Liver (tissue), 9 donors: ENCODE data around the gene KCNQ1. TPM values are rescaled to one million over a fixed set of nuclear protein-coding genes. Genes with fewer than 3 reads are reported as not detected.

ENCODE experiments used
- DNase-seq: peaks from one replicate; pipeline ENCODE4 v3.0.0-alpha.2; 2017; ENCODE audit warnings: low spot score
- H3K27ac ChIP-seq, 2 donors: one replicate each; pipeline ENCODE4 v1.7.0; 2013; ENCODE audit warnings: inconsistent platforms in 2 of 2, low read length in 2 of 2, control low read depth in 1 of 2, low read depth in 1 of 2, mild to moderate bottlenecking in 1 of 2
- H3K27me3 ChIP-seq, 4 donors: one replicate each; pipeline versions ENCODE4 v1.6.1 to v1.7.0; 2013; ENCODE audit warnings: low read length in 3 of 4, inconsistent platforms in 1 of 4, mild to moderate bottlenecking in 1 of 4, moderate library complexity in 1 of 4; ENCODE audit not compliant: control insufficient read depth in 4 of 4, insufficient read depth in 4 of 4
- H3K36me3 ChIP-seq, 4 donors: one replicate each; pipeline versions ENCODE4 v1.6.1 to v1.7.0; 2013; ENCODE audit warnings: low read length in 3 of 4, mild to moderate bottlenecking in 3 of 4, low read depth in 1 of 4, moderate library complexity in 1 of 4; ENCODE audit not compliant: control insufficient read depth in 4 of 4, insufficient read depth in 3 of 4
- H3K4me1 ChIP-seq, 4 donors: one replicate each; pipeline versions ENCODE4 v1.6.1 to v1.7.0; 2013; ENCODE audit warnings: low read length in 3 of 4, mild to moderate bottlenecking in 3 of 4, moderate library complexity in 1 of 4; ENCODE audit not compliant: control insufficient read depth in 4 of 4, insufficient read depth in 4 of 4
- H3K4me3 ChIP-seq, 3 donors: one replicate each; pipeline versions ENCODE4 v1.6.1 to v1.7.0; 2013; ENCODE audit warnings: low read length in 3 of 3, control low read depth in 1 of 3, low read depth in 1 of 3, mild to moderate bottlenecking in 1 of 3
- H3K9ac ChIP-seq, 2 donors: one replicate each; pipeline ENCODE4 v1.7.0; 2013; ENCODE audit warnings: low read length in 2 of 2, mild to moderate bottlenecking in 2 of 2, moderate library complexity in 2 of 2, control low read depth in 1 of 2, low read depth in 1 of 2
- H3K9me3 ChIP-seq, 4 donors: one replicate each; pipeline versions ENCODE4 v1.6.1 to v1.7.0; 2013; ENCODE audit warnings: low read length in 3 of 4; ENCODE audit not compliant: control insufficient read depth in 4 of 4
- EGR1 ChIP-seq, 2 donors: IDR thresholded peaks; 2 replicates each; pipeline ENCODE4 v1.6.1; 2016 to 2018; ENCODE audit warnings: antibody characterized with exemption in 2 of 2, low read depth in 2 of 2
- FOXA1 ChIP-seq: IDR thresholded peaks from 2 replicates; pipeline ENCODE4 v1.6.1; 2016; ENCODE audit warnings: antibody characterized with exemption
- FOXA2 ChIP-seq: IDR thresholded peaks from 2 replicates; pipeline ENCODE4 v1.6.1; 2016; ENCODE audit warnings: antibody characterized with exemption
- GABPA ChIP-seq, 2 donors: IDR thresholded peaks in 1 of 2; conservative IDR thresholded peaks in 1 of 2; 2 replicates each; pipeline ENCODE4 v1.6.1; 2016; ENCODE audit warnings: antibody characterized with exemption in 2 of 2, mild to moderate bottlenecking in 1 of 2, moderate library complexity in 1 of 2
- HNF4A ChIP-seq, 2 donors: conservative IDR thresholded peaks; 2 replicates each; pipeline ENCODE4 v1.6.1; 2016; ENCODE audit warnings: antibody characterized with exemption in 2 of 2, mild to moderate bottlenecking in 2 of 2
- HNF4G ChIP-seq: IDR thresholded peaks from 2 replicates; pipeline ENCODE4 v1.6.1; 2016; ENCODE audit warnings: antibody characterized with exemption
- JUND ChIP-seq, 2 donors: IDR thresholded peaks; 2 replicates each; pipeline ENCODE4 v1.6.1; 2016; ENCODE audit warnings: antibody characterized with exemption in 2 of 2
- NR2F2 ChIP-seq: IDR thresholded peaks from 2 replicates; pipeline ENCODE4 v1.6.1; 2016; ENCODE audit warnings: antibody characterized with exemption
- RAD21 ChIP-seq, 2 donors: IDR thresholded peaks; 2 replicates each; pipeline ENCODE4 v1.6.1; 2016; ENCODE audit warnings: antibody characterized with exemption in 2 of 2, mild to moderate bottlenecking in 2 of 2
- RXRA ChIP-seq, 2 donors: IDR thresholded peaks; 2 replicates each; pipeline ENCODE4 v1.6.1; 2017 to 2018; ENCODE audit warnings: antibody characterized with exemption in 2 of 2, mild to moderate bottlenecking in 1 of 2
- SP1 ChIP-seq: IDR thresholded peaks from 2 replicates; pipeline ENCODE4 v1.6.1; 2018; ENCODE audit warnings: antibody characterized with exemption, mild to moderate bottlenecking
- TAF1 ChIP-seq: conservative IDR thresholded peaks from 2 replicates; pipeline ENCODE4 v1.6.1; 2016; ENCODE audit warnings: antibody characterized with exemption, mild to moderate bottlenecking
- YY1 ChIP-seq: IDR thresholded peaks from 2 replicates; pipeline ENCODE4 v1.6.1; 2016; ENCODE audit warnings: antibody characterized with exemption, mild to moderate bottlenecking
- WGBS: extraction: QIAGEN DNeasy Blood & Tissue Kit; methylation state at CpG from one replicate; pipeline ENCODE4 v1.1.7; 2013; 5-methylcytosine and 5-hydroxymethylcytosine counted together
- polyA plus RNA-seq, 2 donors: library from polyadenylated mRNA; stranded (reverse) in 1 of 2; unstranded in 1 of 2; fragments of 200-250 nt in 1 of 2; fragments of >200 nt in 1 of 2; fragmentation: Nextera tagmentation in 1 of 2; extraction: Ambion mirVana in 1 of 2; gene quantifications; one replicate each; pipeline versions ENCODE4 v1.2.1 to v1.2.3, GENCODE V29; 2013 to 2015
- total RNA-seq, 2 donors: library from RNA; depleted of rRNA; stranded (reverse); fragments of >200 nt; gene quantifications; one replicate each; pipeline ENCODE4 v1.2.3, GENCODE V29; 2014
- TF ChIP-seq, protein P1 (sequence below): IDR thresholded peaks from 2 replicates; pipeline ENCODE4 v1.6.1; 2016; ENCODE audit warnings: antibody characterized with exemption
- TF ChIP-seq, protein P2 (sequence below): IDR thresholded peaks from 2 replicates; pipeline ENCODE4 v1.6.1; 2016; ENCODE audit warnings: antibody characterized with exemption, mild to moderate bottlenecking
- TF ChIP-seq, protein P3 (sequence below): IDR thresholded peaks from 2 replicates; pipeline ENCODE4 v1.6.1; 2016; ENCODE audit warnings: antibody characterized with exemption
- TF ChIP-seq, protein P4 (sequence below): fragments of 150-350 bp; IDR thresholded peaks from 2 replicates; pipeline ENCODE4 v1.5.1; 2017; ENCODE audit warnings: improper control_type of control experiment, low read depth, low read length; ENCODE audit not compliant: missing input control
- TF ChIP-seq, protein P5 (sequence below): IDR thresholded peaks from 2 replicates; pipeline ENCODE4 v1.6.1; 2016; ENCODE audit warnings: antibody characterized with exemption
- donor health status: healthy.
- donor health status: healthy.
- donor health status: healthy.
- donor health status: healthy.
- donor health status: healthy.

KCNQ1 gene
- total and polyA plus RNA-seq, 4 donors = 0.31 to 2.2 (median 1.5) TPM

DNA sequence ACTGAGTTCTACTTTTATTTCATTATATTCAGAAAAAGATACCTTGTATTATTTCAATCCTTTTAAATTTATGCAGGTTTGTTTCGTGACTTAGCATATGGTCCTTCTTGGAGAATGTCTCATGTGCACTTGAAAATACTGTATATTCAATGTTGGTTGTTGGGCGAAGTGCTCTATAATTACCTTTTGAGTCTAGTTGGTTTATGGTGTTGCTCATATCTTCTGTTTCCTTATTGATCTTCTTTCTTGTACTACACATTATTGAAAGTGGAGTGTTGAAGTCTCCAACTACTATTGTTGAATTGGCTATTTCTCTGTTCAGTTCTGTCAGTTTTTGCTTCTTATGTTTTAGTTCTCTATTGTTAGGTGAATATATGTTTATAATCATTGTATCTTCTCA, 164.5 kb downstream of the KCNQ1 start (continued):
- TF ChIP-seq, protein P1, sequence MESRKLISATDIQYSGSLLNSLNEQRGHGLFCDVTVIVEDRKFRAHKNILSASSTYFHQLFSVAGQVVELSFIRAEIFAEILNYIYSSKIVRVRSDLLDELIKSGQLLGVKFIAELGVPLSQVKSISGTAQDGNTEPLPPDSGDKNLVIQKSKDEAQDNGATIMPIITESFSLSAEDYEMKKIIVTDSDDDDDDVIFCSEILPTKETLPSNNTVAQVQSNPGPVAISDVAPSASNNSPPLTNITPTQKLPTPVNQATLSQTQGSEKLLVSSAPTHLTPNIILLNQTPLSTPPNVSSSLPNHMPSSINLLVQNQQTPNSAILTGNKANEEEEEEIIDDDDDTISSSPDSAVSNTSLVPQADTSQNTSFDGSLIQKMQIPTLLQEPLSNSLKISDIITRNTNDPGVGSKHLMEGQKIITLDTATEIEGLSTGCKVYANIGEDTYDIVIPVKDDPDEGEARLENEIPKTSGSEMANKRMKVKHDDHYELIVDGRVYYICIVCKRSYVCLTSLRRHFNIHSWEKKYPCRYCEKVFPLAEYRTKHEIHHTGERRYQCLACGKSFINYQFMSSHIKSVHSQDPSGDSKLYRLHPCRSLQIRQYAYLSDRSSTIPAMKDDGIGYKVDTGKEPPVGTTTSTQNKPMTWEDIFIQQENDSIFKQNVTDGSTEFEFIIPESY = no peak

DNA sequence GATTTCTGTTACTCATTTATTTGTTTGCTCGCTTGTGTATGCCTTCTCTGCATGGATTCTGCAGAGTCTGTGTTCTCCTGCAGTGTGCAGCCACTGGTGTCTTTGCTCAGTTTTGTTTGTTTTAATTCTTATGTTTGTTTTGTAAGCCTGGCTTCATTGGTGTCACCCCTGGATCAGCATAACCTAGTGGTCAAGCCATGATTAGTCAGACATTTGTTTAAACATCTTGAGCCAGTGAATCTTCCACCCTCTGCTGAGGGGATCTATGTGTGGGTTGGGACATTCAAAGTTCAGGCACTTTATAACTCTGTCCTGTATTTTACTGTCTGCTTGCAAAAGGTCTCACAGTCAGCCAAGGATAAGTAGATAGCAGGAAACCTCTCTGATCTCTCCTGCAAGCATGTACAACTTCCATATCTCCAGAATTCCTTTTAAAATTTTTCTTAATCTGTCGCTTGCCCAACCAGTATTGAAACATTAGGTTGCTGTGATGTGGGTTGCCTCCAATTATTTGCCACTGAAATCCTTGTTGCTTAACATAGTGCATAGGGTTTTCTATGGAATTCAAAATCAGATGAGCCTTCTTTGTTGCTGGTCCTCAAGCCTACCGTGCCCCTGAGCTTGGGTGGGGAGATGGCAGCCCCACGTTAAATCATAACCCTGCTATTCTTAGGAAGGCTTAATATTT, 168.2 kb downstream of the KCNQ1 start:
- 68% methylated on average over 4 of the region's 4 CpGs for WGBS
- no peak for DNase-seq
- no peak overlapping the region for H3K27ac ChIP-seq
- peaks cover 0 to 1% (median 0%) of the 10 kb centered on the region in 4 donors for H3K9me3 ChIP-seq
- H3K4me1 ChIP-seq = no peaks in the 10 kb centered on the region
- no peak overlapping the region for H3K4me3 ChIP-seq
- H3K27me3 ChIP-seq = no peaks in the 10 kb centered on the region
- TF ChIP-seq EGR1 (IDR thresholded peaks at IDR 0.05; ENCODE audit: low read depth in 2 of 2) = no peak
- peak in 1 of 2 donors; percentile 14 for TF ChIP-seq HNF4A (conservative IDR thresholded peaks at IDR 0.05)
- no peaks in the 10 kb centered on the region for H3K36me3 ChIP-seq
- no peak overlapping the region for H3K9ac ChIP-seq

DNA sequence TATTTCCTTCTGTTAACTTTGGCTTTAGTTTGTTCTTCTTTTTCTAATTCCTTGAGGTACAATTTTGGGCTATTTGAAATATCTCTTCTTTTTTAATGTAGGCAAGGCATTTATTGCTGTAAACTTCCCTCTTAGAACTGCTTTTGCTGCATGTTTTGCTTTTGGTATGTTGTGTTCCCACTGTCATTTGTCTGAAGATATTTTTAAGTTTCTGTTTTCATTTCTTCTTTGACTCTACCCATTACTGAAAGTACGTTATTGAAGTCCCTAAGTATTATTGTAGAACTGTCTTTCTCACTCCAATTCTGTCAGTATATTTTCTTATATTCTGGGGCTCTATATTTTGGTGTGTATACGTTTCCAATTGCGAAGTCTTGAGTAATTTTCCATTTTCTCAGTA, 177.1 kb downstream of the KCNQ1 start:
- DNase-seq = no peak
- WGBS = 26% methylated on average over 3 of the region's 3 CpGs
- Histone ChIP-seq H3K9ac (no peak overlapping the region), H3K27ac (no peak overlapping the region), H3K36me3 (no peaks in the 10 kb centered on the region), H3K9me3 (peaks cover 0 to 2% (median 0%) of the 10 kb centered on the region in 4 donors), H3K4me3 (no peak overlapping the region), H3K4me1 (no peaks in the 10 kb centered on the region), H3K27me3 (no peaks in the 10 kb centered on the region)
- TF ChIP-seq, protein P2, sequence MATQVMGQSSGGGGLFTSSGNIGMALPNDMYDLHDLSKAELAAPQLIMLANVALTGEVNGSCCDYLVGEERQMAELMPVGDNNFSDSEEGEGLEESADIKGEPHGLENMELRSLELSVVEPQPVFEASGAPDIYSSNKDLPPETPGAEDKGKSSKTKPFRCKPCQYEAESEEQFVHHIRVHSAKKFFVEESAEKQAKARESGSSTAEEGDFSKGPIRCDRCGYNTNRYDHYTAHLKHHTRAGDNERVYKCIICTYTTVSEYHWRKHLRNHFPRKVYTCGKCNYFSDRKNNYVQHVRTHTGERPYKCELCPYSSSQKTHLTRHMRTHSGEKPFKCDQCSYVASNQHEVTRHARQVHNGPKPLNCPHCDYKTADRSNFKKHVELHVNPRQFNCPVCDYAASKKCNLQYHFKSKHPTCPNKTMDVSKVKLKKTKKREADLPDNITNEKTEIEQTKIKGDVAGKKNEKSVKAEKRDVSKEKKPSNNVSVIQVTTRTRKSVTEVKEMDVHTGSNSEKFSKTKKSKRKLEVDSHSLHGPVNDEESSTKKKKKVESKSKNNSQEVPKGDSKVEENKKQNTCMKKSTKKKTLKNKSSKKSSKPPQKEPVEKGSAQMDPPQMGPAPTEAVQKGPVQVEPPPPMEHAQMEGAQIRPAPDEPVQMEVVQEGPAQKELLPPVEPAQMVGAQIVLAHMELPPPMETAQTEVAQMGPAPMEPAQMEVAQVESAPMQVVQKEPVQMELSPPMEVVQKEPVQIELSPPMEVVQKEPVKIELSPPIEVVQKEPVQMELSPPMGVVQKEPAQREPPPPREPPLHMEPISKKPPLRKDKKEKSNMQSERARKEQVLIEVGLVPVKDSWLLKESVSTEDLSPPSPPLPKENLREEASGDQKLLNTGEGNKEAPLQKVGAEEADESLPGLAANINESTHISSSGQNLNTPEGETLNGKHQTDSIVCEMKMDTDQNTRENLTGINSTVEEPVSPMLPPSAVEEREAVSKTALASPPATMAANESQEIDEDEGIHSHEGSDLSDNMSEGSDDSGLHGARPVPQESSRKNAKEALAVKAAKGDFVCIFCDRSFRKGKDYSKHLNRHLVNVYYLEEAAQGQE = no peak
- no peak for TF ChIP-seq GABPA (IDR thresholded peaks at IDR 0.05 in 1 of 2, conservative IDR thresholded peaks at IDR 0.05 in 1 of 2)
- TF ChIP-seq, protein P3, sequence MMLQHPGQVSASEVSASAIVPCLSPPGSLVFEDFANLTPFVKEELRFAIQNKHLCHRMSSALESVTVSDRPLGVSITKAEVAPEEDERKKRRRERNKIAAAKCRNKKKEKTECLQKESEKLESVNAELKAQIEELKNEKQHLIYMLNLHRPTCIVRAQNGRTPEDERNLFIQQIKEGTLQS = no peak
- TF ChIP-seq RAD21 (IDR thresholded peaks at IDR 0.05) = no peak
- TF ChIP-seq HNF4G = no peak
- no peak for TF ChIP-seq NR2F2
- TF ChIP-seq TAF1 = no peak
- TF ChIP-seq, protein P1 = no peak
- TF ChIP-seq EGR1 (IDR thresholded peaks at IDR 0.05; ENCODE audit: low read depth in 2 of 2) = no peak
- TF ChIP-seq JUND (IDR thresholded peaks at IDR 0.05) = no peak
- TF ChIP-seq FOXA2 = no peak
- no peak for TF ChIP-seq RXRA (IDR thresholded peaks at IDR 0.05)
- TF ChIP-seq, protein P4, sequence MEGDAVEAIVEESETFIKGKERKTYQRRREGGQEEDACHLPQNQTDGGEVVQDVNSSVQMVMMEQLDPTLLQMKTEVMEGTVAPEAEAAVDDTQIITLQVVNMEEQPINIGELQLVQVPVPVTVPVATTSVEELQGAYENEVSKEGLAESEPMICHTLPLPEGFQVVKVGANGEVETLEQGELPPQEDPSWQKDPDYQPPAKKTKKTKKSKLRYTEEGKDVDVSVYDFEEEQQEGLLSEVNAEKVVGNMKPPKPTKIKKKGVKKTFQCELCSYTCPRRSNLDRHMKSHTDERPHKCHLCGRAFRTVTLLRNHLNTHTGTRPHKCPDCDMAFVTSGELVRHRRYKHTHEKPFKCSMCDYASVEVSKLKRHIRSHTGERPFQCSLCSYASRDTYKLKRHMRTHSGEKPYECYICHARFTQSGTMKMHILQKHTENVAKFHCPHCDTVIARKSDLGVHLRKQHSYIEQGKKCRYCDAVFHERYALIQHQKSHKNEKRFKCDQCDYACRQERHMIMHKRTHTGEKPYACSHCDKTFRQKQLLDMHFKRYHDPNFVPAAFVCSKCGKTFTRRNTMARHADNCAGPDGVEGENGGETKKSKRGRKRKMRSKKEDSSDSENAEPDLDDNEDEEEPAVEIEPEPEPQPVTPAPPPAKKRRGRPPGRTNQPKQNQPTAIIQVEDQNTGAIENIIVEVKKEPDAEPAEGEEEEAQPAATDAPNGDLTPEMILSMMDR = no peak
- no peak for TF ChIP-seq SP1
- TF ChIP-seq, protein P5, sequence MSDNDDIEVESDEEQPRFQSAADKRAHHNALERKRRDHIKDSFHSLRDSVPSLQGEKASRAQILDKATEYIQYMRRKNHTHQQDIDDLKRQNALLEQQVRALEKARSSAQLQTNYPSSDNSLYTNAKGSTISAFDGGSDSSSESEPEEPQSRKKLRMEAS = no peak
- TF ChIP-seq FOXA1 = no peak
- TF ChIP-seq YY1 = no peak
- TF ChIP-seq HNF4A (conservative IDR thresholded peaks at IDR 0.05) = no peak
